GM18951 (cell line): ENCODE measurements around the gene ATP6V0E2.
"Not testable (repeated sequence)": the region's sequence is repeated elsewhere in the genome, so short reads cannot be mapped to it uniquely, and the experiment has no call there.

Source experiments
- POLR2A ChIP-seq: IDR thresholded peaks from 4 replicates; pipeline ENCODE4 v1.6.1; 2011; ENCODE audit warnings: mild to moderate bottlenecking; ENCODE audit not compliant: insufficient read length, insufficient read depth; ENCODE audit errors: extremely low read depth
- in situ Hi-C: fragments of 300-500 bp; cut with MboI; formaldehyde crosslinking; loops from one replicate; pipeline ENCODE4 v1.12.0; 2022; ENCODE audit warnings: low sequenced_read_pairs, mixed read lengths, inconsistent platforms; ENCODE audit not compliant: unreplicated experiment

ATP6V0E2 gene

GRCh38 chr7:149881328-149882247 is 7.8 kb downstream of the ATP6V0E2 start:
- TF ChIP-seq POLR2A: no peak
- in situ Hi-C loops: no loop called here

- TF ChIP-seq POLR2A: no peak
- in situ Hi-C loops: no loop called here
Observed at GRCh38 chr7:149882248-149883047, 8.7 kb downstream of the ATP6V0E2 start.

- TF ChIP-seq POLR2A: no peak
- in situ Hi-C loops: no loop called here
Observed at GRCh38 chr7:149883048-149883438, 9.3 kb downstream of the ATP6V0E2 start.

- no peak for TF ChIP-seq POLR2A
- in situ Hi-C loops: no loop called here
Observed at GRCh38 chr7:149883452-149883861, 9.7 kb downstream of the ATP6V0E2 start.

- in situ Hi-C loops: no loop called here
- TF ChIP-seq POLR2A: no peak
Observed at GRCh38 chr7:149884016-149884415, 10.2 kb downstream of the ATP6V0E2 start.

GRCh38 chr7:149884541-149884940 is 10.8 kb downstream of the ATP6V0E2 start:
- no peak for TF ChIP-seq POLR2A
- in situ Hi-C loops: no loop called here

- TF ChIP-seq POLR2A: no peak
- in situ Hi-C loops: no loop called here
Observed at GRCh38 chr7:149885191-149886017, 11.6 kb downstream of the ATP6V0E2 start.

- TF ChIP-seq POLR2A: no peak
- in situ Hi-C loops: no loop called here
Observed at GRCh38 chr7:149886018-149886415, 12.2 kb downstream of the ATP6V0E2 start.

- in situ Hi-C loops: no loop called here
- TF ChIP-seq POLR2A: no peak
Observed at GRCh38 chr7:149887311-149887710, 13.5 kb downstream of the ATP6V0E2 start.

GRCh38 chr7:149890715-149891114 is 16.9 kb downstream of the ATP6V0E2 start:
- in situ Hi-C loops: not testable (repeated sequence)

GRCh38 chr7:149894957-149895356 is 21.2 kb downstream of the ATP6V0E2 start:
- in situ Hi-C loops: not testable (repeated sequence)

- in situ Hi-C loops: not testable (repeated sequence)
Observed at GRCh38 chr7:149907776-149908376, 34.1 kb downstream of the ATP6V0E2 start.

GRCh38 chr7:149910219-149910618 is 36.5 kb downstream of the ATP6V0E2 start:
- in situ Hi-C loops: not testable (repeated sequence)

GRCh38 chr7:149912126-149912525 is 38.4 kb downstream of the ATP6V0E2 start:
- in situ Hi-C loops: not testable (repeated sequence)

- in situ Hi-C loops: not testable (repeated sequence)
Observed at GRCh38 chr7:149926414-149926813, 52.6 kb downstream of the ATP6V0E2 start.
